Keratinocyte (primary cell): ENCODE data around the gene GPRIN1. TPM values are rescaled to one million over a fixed set of nuclear protein-coding genes. Genes with fewer than 3 reads are reported as not detected.

Source experiments
- DNase-seq: peaks from one replicate; pipeline ENCODE4 v3.0.0-alpha.2; 2011; ENCODE audit warnings: low read depth, missing footprints, low spot score
- FAIRE-seq: peaks from 2 replicates; lab custom pipeline; 2011; peaks lifted over from hg19 to GRCh38; lab: Jason Lieb, UNC
- H2AFZ ChIP-seq: 2 replicates; pipeline ENCODE4 v1.6.0; 2012; ENCODE audit warnings: low read length, control low read depth, inconsistent platforms; ENCODE audit not compliant: control insufficient read depth
- H3K27ac ChIP-seq: 2 replicates; pipeline ENCODE4 v1.5.1; 2011; ENCODE audit warnings: low read length; ENCODE audit not compliant: control insufficient read depth, insufficient read depth
- H3K27me3 ChIP-seq: 3 replicates; pipeline ENCODE4 v1.6.0; 2011; ENCODE audit warnings: low read length; ENCODE audit not compliant: control insufficient read depth, insufficient read depth; ENCODE audit errors: extremely low read depth
- H3K36me3 ChIP-seq, 2 experiments: 2 replicates in 1 of 2; 3 replicates in 1 of 2; pipeline ENCODE4 v1.5.1; 2011; ENCODE audit warnings: low read length in 2 of 2, mild to moderate bottlenecking in 1 of 2; ENCODE audit not compliant: control insufficient read depth in 2 of 2, insufficient read depth in 2 of 2; ENCODE audit errors: extremely low read depth in 1 of 2
- H3K4me1 ChIP-seq: 3 replicates; pipeline ENCODE4 v1.5.1; 2011; ENCODE audit warnings: low read length; ENCODE audit not compliant: control insufficient read depth, insufficient read depth; ENCODE audit errors: extremely low read depth
- H3K4me2 ChIP-seq: 3 replicates; pipeline ENCODE4 v1.6.0; 2011; ENCODE audit warnings: low read depth, low read length; ENCODE audit not compliant: control insufficient read depth, insufficient read depth; ENCODE audit errors: extremely low read depth
- H3K4me3 ChIP-seq, 3 experiments: fragments of 200-600 bp in 1 of 3; sonication (generic) in 1 of 3; 2 replicates in 2 of 3; 3 replicates in 1 of 3; pipeline ENCODE4 v1.5.1; 2011 to 2016; ENCODE audit warnings: low read length in 3 of 3, mild to moderate bottlenecking in 3 of 3, control low read depth in 2 of 3, inconsistent platforms in 1 of 3, low read depth in 1 of 3, mixed read lengths in 1 of 3, mixed run types in 1 of 3, moderate library complexity in 1 of 3; ENCODE audit not compliant: control insufficient read depth in 2 of 3, insufficient read depth in 2 of 3; ENCODE audit errors: extremely low read depth in 1 of 3
- H3K79me2 ChIP-seq: 2 replicates; pipeline ENCODE4 v1.6.0; 2012; ENCODE audit warnings: low read length; ENCODE audit not compliant: control insufficient read depth, insufficient read depth
- H3K9ac ChIP-seq: 3 replicates; pipeline ENCODE4 v1.6.0; 2011; ENCODE audit warnings: low read length; ENCODE audit not compliant: control insufficient read depth, insufficient read depth; ENCODE audit errors: extremely low read depth
- H3K9me1 ChIP-seq: 3 replicates; pipeline ENCODE4 v1.6.0; 2011; ENCODE audit warnings: low read length; ENCODE audit not compliant: control insufficient read depth, insufficient read depth; ENCODE audit errors: extremely low read depth
- H3K9me3 ChIP-seq: 2 replicates; pipeline ENCODE4 v1.5.1; 2012; ENCODE audit warnings: low read depth, low read length; ENCODE audit not compliant: control insufficient read depth
- H4K20me1 ChIP-seq: 3 replicates; pipeline ENCODE4 v1.6.0; 2011; ENCODE audit warnings: low read length; ENCODE audit not compliant: control insufficient read depth, insufficient read depth; ENCODE audit errors: extremely low read depth
- EZH2 ChIP-seq: IDR thresholded peaks from one replicate; pipeline ENCODE4 v1.6.1; 2012; ENCODE audit warnings: inconsistent platforms, mild to moderate bottlenecking, low read length, moderate library complexity
- dilution Hi-C: fragments of 300-500 bp; cut with MboI; formaldehyde crosslinking; loops from one replicate; pipeline ENCODE4 v1.7.0; 2020; ENCODE audit warnings: low sequenced_read_pairs; ENCODE audit not compliant: extremely low pct_ligation_motif_present
- polyA plus RNA-seq, 5 experiments: library from polyadenylated mRNA; depleted of rRNA in 3 of 5; stranded (reverse) in 3 of 5; stranded (forward) in 1 of 5; unstranded in 1 of 5; fragments of >200 nt; gene quantifications; 1 replicate in 1 of 5; 2 replicates in 3 of 5; 3 replicates in 1 of 5; pipeline versions ENCODE4 v1.2.1 to v1.2.3, GENCODE V29; 2011 to 2012; ENCODE audit warnings: missing spikeins in 2 of 5, low read depth in 1 of 5, low replicate concordance in 1 of 5
- TF ChIP-seq, protein P1 (sequence below), 3 experiments: IDR thresholded peaks in 1 of 3; conservative IDR thresholded peaks in 1 of 3; optimal IDR thresholded peaks in 1 of 3; 2 replicates in 2 of 3; 3 replicates in 1 of 3; pipeline versions ENCODE3 to v1.5.1; 2011; ENCODE audit warnings: low read length in 3 of 3, mild to moderate bottlenecking in 3 of 3, moderate library complexity in 2 of 3, control low read depth in 1 of 3, inconsistent platforms in 1 of 3; ENCODE audit not compliant: insufficient read depth in 2 of 3; ENCODE audit errors: extremely low read depth in 1 of 3

Gene GPRIN1
- polyA plus RNA-seq, 1 donor (not counting 4 experiments of a cell fraction or from before 2014, with no cell fraction given) = 4.0 TPM

DNA sequence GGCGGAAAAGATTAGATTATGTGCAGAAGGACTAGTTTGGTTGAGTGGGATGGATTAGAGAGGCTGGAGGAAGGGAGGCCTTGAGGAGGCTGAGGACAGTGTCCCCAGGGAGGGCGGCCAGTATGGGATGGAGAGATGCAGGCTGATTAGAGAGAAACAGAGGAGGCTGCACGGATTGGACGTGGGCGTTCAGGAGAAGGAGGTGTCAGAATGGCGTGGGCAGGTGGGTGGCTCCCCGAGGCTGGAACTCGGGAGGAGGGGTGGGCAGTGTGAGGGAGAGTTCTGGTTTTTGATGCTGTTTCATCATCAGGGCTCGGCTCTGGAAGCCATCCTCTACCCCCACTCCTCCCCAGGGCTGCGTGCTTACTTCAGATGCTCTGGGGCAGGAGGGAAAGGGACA lies 47.8 kb downstream of the GPRIN1 start:
- H3K9me1 ChIP-seq = no peaks in the 10 kb centered on the region
- H4K20me1 ChIP-seq = no peaks in the 10 kb centered on the region
- no peak overlapping the region for H3K4me2 ChIP-seq
- no peak overlapping the region for H2AFZ ChIP-seq
- no peak overlapping the region for H3K4me3 ChIP-seq
- H3K4me1 ChIP-seq = peaks cover 11% of the 10 kb centered on the region
- DNase-seq (no peak), FAIRE-seq (no peak)
- H3K9me3 ChIP-seq = no peaks in the 10 kb centered on the region
- H3K9ac ChIP-seq = no peak overlapping the region
- no peaks in the 10 kb centered on the region for H3K79me2 ChIP-seq
- H3K36me3 ChIP-seq = no peaks in the 10 kb centered on the region
- TF ChIP-seq, protein P1, sequence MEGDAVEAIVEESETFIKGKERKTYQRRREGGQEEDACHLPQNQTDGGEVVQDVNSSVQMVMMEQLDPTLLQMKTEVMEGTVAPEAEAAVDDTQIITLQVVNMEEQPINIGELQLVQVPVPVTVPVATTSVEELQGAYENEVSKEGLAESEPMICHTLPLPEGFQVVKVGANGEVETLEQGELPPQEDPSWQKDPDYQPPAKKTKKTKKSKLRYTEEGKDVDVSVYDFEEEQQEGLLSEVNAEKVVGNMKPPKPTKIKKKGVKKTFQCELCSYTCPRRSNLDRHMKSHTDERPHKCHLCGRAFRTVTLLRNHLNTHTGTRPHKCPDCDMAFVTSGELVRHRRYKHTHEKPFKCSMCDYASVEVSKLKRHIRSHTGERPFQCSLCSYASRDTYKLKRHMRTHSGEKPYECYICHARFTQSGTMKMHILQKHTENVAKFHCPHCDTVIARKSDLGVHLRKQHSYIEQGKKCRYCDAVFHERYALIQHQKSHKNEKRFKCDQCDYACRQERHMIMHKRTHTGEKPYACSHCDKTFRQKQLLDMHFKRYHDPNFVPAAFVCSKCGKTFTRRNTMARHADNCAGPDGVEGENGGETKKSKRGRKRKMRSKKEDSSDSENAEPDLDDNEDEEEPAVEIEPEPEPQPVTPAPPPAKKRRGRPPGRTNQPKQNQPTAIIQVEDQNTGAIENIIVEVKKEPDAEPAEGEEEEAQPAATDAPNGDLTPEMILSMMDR (optimal IDR thresholded peaks at IDR 0.05 in 1 of 3, IDR thresholded peaks at IDR 0.05 in 1 of 3, conservative IDR thresholded peaks at IDR 0.05 in 1 of 3; ENCODE audit: extremely low read depth in 1 of 3, insufficient read depth in 2 of 3, low read length in 3 of 3) = no peak
- no peak for TF ChIP-seq EZH2
- dilution Hi-C loops = no loop called here
- no peaks in the 10 kb centered on the region for H3K27me3 ChIP-seq
- H3K27ac ChIP-seq = no peak overlapping the region

DNA sequence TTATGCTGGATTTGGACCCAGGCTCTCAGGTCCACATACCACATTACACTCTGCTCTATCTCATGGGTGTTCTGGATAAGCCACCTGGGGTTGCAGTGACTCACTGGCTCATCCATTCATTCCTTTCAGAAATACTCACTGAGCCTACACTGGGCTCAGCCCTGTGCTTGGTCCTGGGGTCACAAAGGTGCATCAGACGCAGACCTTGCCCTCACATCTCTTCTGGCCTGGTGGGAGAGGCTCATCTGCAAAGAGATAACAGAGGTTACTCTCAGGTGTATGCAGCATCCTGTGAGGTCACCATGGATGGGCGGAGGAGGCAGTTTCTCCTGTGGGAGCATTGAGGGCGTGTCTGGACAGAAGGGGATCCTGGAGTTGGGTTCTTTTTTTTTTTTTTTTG lies 48.7 kb downstream of the GPRIN1 start:
- Histone ChIP-seq H3K9me3 (no peaks in the 10 kb centered on the region), H3K9ac (no peak overlapping the region), H3K79me2 (no peaks in the 10 kb centered on the region), H4K20me1 (no peaks in the 10 kb centered on the region), H3K9me1 (no peaks in the 10 kb centered on the region), H3K4me2 (no peak overlapping the region), H3K27ac (no peak overlapping the region), H3K4me3 (no peak overlapping the region), H3K4me1 (peaks cover 11% of the 10 kb centered on the region), H3K27me3 (no peaks in the 10 kb centered on the region), H3K36me3 (no peaks in the 10 kb centered on the region), H2AFZ (no peak overlapping the region)
- peak; percentile 49 for FAIRE-seq
- TF ChIP-seq EZH2 = no peak
- TF ChIP-seq, protein P1 (optimal IDR thresholded peaks at IDR 0.05 in 1 of 3, IDR thresholded peaks at IDR 0.05 in 1 of 3, conservative IDR thresholded peaks at IDR 0.05 in 1 of 3; ENCODE audit: extremely low read depth in 1 of 3, insufficient read depth in 2 of 3, low read length in 3 of 3) = no peak
- dilution Hi-C loops = no loop called here
- DNase-seq = no peak
